A673 (cell line): Measurements from ENCODE around the gene SMARCAD1. TPM values are rescaled to one million over a fixed set of nuclear protein-coding genes. Genes with fewer than 3 reads are reported as not detected.
"Not testable (repeated sequence)": the region's sequence is repeated elsewhere in the genome, so short reads cannot be mapped to it uniquely, and the experiment has no call there.

ENCODE experiments used
- BruUV-seq: library from RNA; stranded (reverse); fragments of 400-500 nt; replicated peaks from 2 replicates; lab custom pipeline; 2021; lab: Mats Ljungman, UMichigan
- CTCF ChIA-PET: fragments of 300-600 bp; sonication (Branson Sonifier 250); formaldehyde crosslinking; loops from one replicate; lab custom pipeline; 2022; ENCODE audit warnings: antibody characterized with exemption; lab: Charles Lee
- POLR2A ChIA-PET: fragments of 300-600 bp; sonication (Branson Sonifier 250); formaldehyde crosslinking; loops from one replicate; lab custom pipeline; 2022; ENCODE audit warnings: antibody characterized with exemption; ENCODE audit not compliant: low non-redundant PET; lab: Charles Lee
- DNase-seq: peaks from one replicate; pipeline ENCODE4 v3.0.0-alpha.2; 2015; ENCODE audit warnings: low spot score
- H3K27ac ChIP-seq: fragments of 200-600 bp; sonication (generic); 2 replicates; pipeline ENCODE4 v1.5.1; 2016; ENCODE audit warnings: mixed run types, low read depth, mild to moderate bottlenecking, mixed read lengths, antibody characterized with exemption, low read length; ENCODE audit not compliant: poor library complexity, severe bottlenecking
- H3K27me3 ChIP-seq: fragments of 200-600 bp; sonication (generic); replicated peaks from 2 replicates; pipeline ENCODE4 v1.6.1; 2017; ENCODE audit warnings: mixed run types, low read depth, mild to moderate bottlenecking, mixed read lengths, antibody characterized with exemption, low read length; ENCODE audit not compliant: insufficient read depth, poor library complexity
- H3K36me3 ChIP-seq: fragments of 200-600 bp; sonication (generic); 2 replicates; pipeline ENCODE4 v1.6.1; 2016; ENCODE audit warnings: mixed run types, mild to moderate bottlenecking, mixed read lengths, antibody characterized with exemption, low read length; ENCODE audit not compliant: insufficient read depth, poor library complexity, severe bottlenecking
- H3K4me1 ChIP-seq: fragments of 200-600 bp; sonication (generic); 2 replicates; pipeline ENCODE4 v1.6.1; 2017; ENCODE audit warnings: mixed run types, mild to moderate bottlenecking, mixed read lengths, antibody characterized with exemption, low read length; ENCODE audit not compliant: insufficient read depth, poor library complexity, severe bottlenecking
- H3K4me3 ChIP-seq: fragments of 200-600 bp; sonication (generic); 2 replicates; pipeline ENCODE4 v1.5.1; 2016; ENCODE audit warnings: low read depth, mixed run types, mild to moderate bottlenecking, mixed read lengths, low read length; ENCODE audit not compliant: poor library complexity, severe bottlenecking
- H3K9me3 ChIP-seq: fragments of 200-600 bp; sonication (generic); 2 replicates; pipeline ENCODE4 v1.6.1; 2016; ENCODE audit warnings: mixed run types, low read depth, mild to moderate bottlenecking, mixed read lengths, antibody characterized with exemption, low read length; ENCODE audit not compliant: poor library complexity, severe bottlenecking
- CTCF ChIP-seq: fragments of 300-800, 200-600 bp; sonication (generic); conservative IDR thresholded peaks from 2 replicates; pipeline ENCODE4 v1.5.1; 2017; ENCODE audit warnings: low read depth, mild to moderate bottlenecking, antibody characterized with exemption, low read length, moderate library complexity, mixed read lengths
- EZH2 ChIP-seq: fragments of 200-600 bp; sonication (generic); IDR thresholded peaks from 2 replicates; pipeline ENCODE4 v1.6.1; 2017; ENCODE audit warnings: borderline replicate concordance, low read depth, mild to moderate bottlenecking, mixed read lengths, antibody characterized with exemption, low read length; ENCODE audit not compliant: poor library complexity, severe bottlenecking
- intact Hi-C: fragments of 100-400 bp; cut with micrococcal nuclease; formaldehyde crosslinking; loops from one replicate; pipeline ENCODE4 v1.10.0; 2022; ENCODE audit not compliant: unreplicated experiment
- total RNA-seq: library from RNA; stranded (reverse); gene quantifications from 2 replicates; pipeline ENCODE4 v1.2.3, GENCODE V29; 2021

The SMARCAD1 gene
- total RNA-seq, 1 experiment from 2014 or later, result 27.1 TPM

DNA sequence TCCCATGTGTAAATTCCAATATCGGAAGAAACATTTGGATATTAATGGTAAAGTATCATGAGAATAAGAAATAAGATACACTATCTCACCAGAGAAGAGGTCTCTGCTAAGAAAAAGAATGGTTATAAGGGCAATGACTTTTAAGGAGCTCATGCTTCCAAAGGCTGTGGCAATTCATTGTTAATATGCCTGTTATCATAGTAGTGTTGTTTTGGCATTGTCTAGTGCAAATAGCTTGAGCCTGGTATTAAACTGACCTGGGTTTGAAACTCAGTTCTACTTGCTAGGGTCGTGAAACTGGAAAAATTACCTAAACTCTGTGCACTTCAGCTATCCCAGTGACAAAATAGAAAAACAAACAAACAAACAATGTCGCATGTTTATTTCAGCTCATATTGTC lies 126.2 kb downstream of the SMARCAD1 start:
- BruUV-seq, result no TSS peak
- CTCF ChIA-PET, result no interaction called here
- Histone ChIP-seq H3K27me3 (no peaks in the 10 kb centered on the region), H3K36me3 (no peaks in the 10 kb centered on the region), H3K4me1 (no peaks in the 10 kb centered on the region), H3K9me3 (no peaks in the 10 kb centered on the region), H3K4me3 (no peak overlapping the region), H3K27ac (no peak overlapping the region)
- DNase-seq, result no peak
- TF ChIP-seq EZH2 (no peak), CTCF (no peak)
- POLR2A ChIA-PET, result no interaction called here
- intact Hi-C loops, result no loop called here

DNA sequence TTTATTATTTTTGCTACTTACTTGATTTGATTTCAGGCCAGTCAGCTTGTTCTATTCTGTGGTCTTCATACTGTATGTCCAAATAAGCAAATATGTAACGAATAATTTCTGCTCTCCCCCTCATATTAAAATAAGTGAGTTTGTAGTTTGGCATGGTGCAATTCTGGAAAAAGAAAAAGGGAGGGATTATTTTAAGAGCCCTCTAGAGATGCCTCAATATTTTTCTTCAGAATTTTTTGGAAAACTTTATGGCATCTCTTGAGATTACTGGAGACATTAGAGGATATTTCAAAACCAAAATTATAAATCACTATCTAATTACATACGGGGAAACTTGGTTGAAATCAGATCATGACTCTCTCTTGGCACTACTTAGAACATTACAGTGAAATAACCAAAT lies 126.8 kb downstream of the SMARCAD1 start:
- intact Hi-C loops, result no loop called here
- Histone ChIP-seq H3K27ac (no peak overlapping the region), H3K36me3 (no peaks in the 10 kb centered on the region), H3K9me3 (no peaks in the 10 kb centered on the region), H3K4me3 (no peak overlapping the region), H3K4me1 (no peaks in the 10 kb centered on the region), H3K27me3 (no peaks in the 10 kb centered on the region)
- BruUV-seq, result no TSS peak
- DNase-seq, result no peak
- no peak for TF ChIP-seq EZH2
- TF ChIP-seq CTCF, result no peak
- ChIA-PET CTCF (no interaction called here), POLR2A (no interaction called here)

DNA sequence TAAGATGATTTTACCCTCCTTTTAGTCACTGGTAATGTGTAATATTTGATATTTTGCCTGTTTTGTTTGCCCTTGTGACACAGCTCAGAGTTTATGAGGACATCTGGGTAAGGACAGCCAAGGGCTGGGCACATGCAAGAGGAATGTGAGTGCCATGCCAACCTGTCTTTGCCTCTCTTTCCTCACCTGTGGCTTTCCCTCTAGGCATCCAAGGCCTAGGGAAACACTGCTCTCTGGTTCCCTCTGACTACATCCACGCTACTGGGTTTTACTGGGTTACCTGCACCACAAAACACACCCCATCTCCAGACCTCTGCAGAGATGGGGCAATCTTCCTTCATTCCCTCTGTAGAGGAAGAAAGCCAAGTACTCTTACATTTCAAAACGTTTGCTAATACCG lies 127.3 kb downstream of the SMARCAD1 start:
- CTCF ChIA-PET, result no interaction called here
- DNase-seq, result no peak
- Histone ChIP-seq H3K27me3 (no peaks in the 10 kb centered on the region), H3K27ac (no peak overlapping the region), H3K4me1 (no peaks in the 10 kb centered on the region), H3K36me3 (no peaks in the 10 kb centered on the region), H3K9me3 (no peaks in the 10 kb centered on the region), H3K4me3 (no peak overlapping the region)
- POLR2A ChIA-PET, result no interaction called here
- intact Hi-C loops, result no loop called here
- BruUV-seq, result no TSS peak
- TF ChIP-seq CTCF (no peak), EZH2 (no peak)

GRCh38 chr4:94336303-94336702 lies 128.6 kb downstream of the SMARCAD1 start:
- intact Hi-C loops, result no loop called here
- no TSS peak for BruUV-seq
- no peak for TF ChIP-seq CTCF
- TF ChIP-seq EZH2, result no peak
- H3K27me3 ChIP-seq, result no peaks in the 10 kb centered on the region
- POLR2A ChIA-PET, result no interaction called here
- no peak overlapping the region for H3K4me3 ChIP-seq
- H3K9me3 ChIP-seq, result no peaks in the 10 kb centered on the region
- no peak for DNase-seq
- no peaks in the 10 kb centered on the region for H3K4me1 ChIP-seq
- CTCF ChIA-PET, result no interaction called here
- no peaks in the 10 kb centered on the region for H3K36me3 ChIP-seq
- H3K27ac ChIP-seq, result no peak overlapping the region

DNA sequence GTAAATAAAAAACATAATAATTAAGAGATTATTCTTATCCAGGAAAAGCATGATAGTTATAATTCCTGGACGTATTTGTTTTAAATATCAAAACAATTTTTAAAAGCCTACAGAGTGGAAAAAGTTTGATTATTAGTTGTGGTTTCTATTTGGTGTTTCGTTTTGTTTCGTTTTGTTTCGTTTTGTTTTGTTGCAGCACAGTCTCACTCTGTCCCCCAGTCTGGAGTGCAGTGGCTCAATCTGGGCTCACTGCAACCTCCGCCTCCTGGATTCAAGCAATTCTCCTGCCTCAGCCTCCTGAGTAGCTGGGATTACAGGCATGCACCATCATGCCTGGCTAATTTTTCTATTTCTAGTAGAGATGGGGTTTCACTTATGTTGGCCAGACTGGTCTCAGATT lies 129.1 kb downstream of the SMARCAD1 start:
- H3K4me1 ChIP-seq, BruUV-seq, DNase-seq, H3K9me3 ChIP-seq, H3K36me3 ChIP-seq, H3K4me3 ChIP-seq, H3K27ac ChIP-seq, CTCF ChIA-PET, H3K27me3 ChIP-seq, POLR2A ChIA-PET, intact Hi-C loops: not testable (repeated sequence)
